Measurements from ENCODE around the gene FBXO48.

FBXO48 gene

DNA sequence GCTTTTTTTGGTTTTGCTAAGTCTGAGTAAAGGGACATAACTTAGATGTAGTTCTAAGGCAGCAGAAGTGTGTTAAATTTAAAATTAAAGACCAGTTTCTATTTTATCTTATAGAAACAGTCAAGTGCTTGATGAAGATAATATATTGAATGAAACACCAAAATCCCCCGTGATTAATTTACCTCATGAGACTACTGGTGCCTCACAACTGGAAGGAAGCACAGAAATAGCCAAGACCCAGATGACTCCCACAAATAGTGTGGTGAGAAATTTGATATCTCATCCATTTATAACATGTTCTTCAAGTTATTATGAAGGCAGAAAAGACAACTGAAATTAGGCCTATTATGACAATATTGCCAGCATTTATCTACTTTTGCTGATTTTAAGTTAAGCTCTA lies 45.9 kb upstream of the FBXO48 start:
- Histone ChIP-seq H3K4me2 (ENCODE audit: low read length) (no peak overlapping the region), H3K4me1 (ENCODE audit: insufficient read depth, low read length, severe bottlenecking) (no peaks in the 10 kb centered on the region)

DNA sequence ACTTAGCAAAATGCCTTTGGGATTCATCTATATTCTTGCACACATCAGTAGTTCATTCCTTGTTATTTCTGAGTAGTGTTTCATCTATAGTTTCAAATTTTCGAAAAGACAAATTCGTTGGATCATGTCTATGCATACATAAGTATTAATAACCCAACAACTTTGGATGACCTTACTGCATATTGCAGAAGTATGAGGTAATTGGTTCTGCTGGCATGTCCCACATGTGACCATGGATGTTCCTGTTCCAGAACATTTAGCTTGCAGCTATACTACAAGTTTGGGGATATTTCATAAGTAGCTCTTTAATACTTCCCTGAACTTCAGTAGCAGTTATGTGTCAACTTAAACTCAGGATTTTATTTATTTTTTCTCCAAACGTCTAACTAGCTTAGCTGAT lies 45.2 kb upstream of the FBXO48 start:
- Histone ChIP-seq H3F3A (ENCODE audit: insufficient read depth, low read length) (no peaks in the 10 kb centered on the region), H3K27me3 (ENCODE audit: insufficient read depth, low read length) (no peaks in the 10 kb centered on the region), H3K9me2 (ENCODE audit: low read depth, low read length) (no peaks in the 10 kb centered on the region), H3K4me1 (ENCODE audit: insufficient read depth, low read length, severe bottlenecking) (no peaks in the 10 kb centered on the region), H4K20me1 (ENCODE audit: insufficient read depth, low read length) (no peaks in the 10 kb centered on the region), H3K4me2 (ENCODE audit: low read length) (no peak overlapping the region), H2AFZ (ENCODE audit: low read length) (no peak overlapping the region), H3K79me2 (ENCODE audit: insufficient read depth, low read length) (no peaks in the 10 kb centered on the region), H3K9me3 (ENCODE audit: low read length) (peaks cover 5% of the 10 kb centered on the region; the same call in 1 of the 2 replicates), H3K9ac (ENCODE audit: low read length) (no peak overlapping the region), H3K4me3 (ENCODE audit: low read depth, low read length, poor library complexity, severe bottlenecking) (no peak overlapping the region), H3K36me3 (ENCODE audit: insufficient read depth, low read length) (no peaks in the 10 kb centered on the region), H3K27ac (ENCODE audit: low read depth, low read length, poor library complexity, severe bottlenecking) (no peak overlapping the region)
- TF ChIP-seq EZH2 (IDR thresholded peaks at IDR 0.05; ENCODE audit: borderline replicate concordance, low read length) = no peak
- TF ChIP-seq, protein P1, sequence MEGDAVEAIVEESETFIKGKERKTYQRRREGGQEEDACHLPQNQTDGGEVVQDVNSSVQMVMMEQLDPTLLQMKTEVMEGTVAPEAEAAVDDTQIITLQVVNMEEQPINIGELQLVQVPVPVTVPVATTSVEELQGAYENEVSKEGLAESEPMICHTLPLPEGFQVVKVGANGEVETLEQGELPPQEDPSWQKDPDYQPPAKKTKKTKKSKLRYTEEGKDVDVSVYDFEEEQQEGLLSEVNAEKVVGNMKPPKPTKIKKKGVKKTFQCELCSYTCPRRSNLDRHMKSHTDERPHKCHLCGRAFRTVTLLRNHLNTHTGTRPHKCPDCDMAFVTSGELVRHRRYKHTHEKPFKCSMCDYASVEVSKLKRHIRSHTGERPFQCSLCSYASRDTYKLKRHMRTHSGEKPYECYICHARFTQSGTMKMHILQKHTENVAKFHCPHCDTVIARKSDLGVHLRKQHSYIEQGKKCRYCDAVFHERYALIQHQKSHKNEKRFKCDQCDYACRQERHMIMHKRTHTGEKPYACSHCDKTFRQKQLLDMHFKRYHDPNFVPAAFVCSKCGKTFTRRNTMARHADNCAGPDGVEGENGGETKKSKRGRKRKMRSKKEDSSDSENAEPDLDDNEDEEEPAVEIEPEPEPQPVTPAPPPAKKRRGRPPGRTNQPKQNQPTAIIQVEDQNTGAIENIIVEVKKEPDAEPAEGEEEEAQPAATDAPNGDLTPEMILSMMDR (IDR thresholded peaks at IDR 0.05; ENCODE audit: low read length) = no peak

More for the DNA sequence above, 45.9 kb upstream of the FBXO48 start:
- Histone ChIP-seq H3K36me3 (ENCODE audit: insufficient read depth, low read length) (no peaks in the 10 kb centered on the region), H2AFZ (ENCODE audit: low read length) (no peak overlapping the region), H4K20me1 (ENCODE audit: insufficient read depth, low read length) (no peaks in the 10 kb centered on the region), H3F3A (ENCODE audit: insufficient read depth, low read length) (no peaks in the 10 kb centered on the region), H3K27me3 (ENCODE audit: insufficient read depth, low read length) (no peaks in the 10 kb centered on the region), H3K9me3 (ENCODE audit: low read length) (peaks cover 5% of the 10 kb centered on the region; the same call in 1 of the 2 replicates), H3K9ac (ENCODE audit: low read length) (no peak overlapping the region), H3K27ac (ENCODE audit: low read depth, low read length, poor library complexity, severe bottlenecking) (no peak overlapping the region), H3K79me2 (ENCODE audit: insufficient read depth, low read length) (no peaks in the 10 kb centered on the region), H3K4me3 (ENCODE audit: low read depth, low read length, poor library complexity, severe bottlenecking) (no peak overlapping the region), H3K9me2 (ENCODE audit: low read depth, low read length) (no peaks in the 10 kb centered on the region)
- TF ChIP-seq EZH2 (IDR thresholded peaks at IDR 0.05; ENCODE audit: borderline replicate concordance, low read length) = no peak
- TF ChIP-seq, protein P1 (IDR thresholded peaks at IDR 0.05; ENCODE audit: low read length) = no peak

DNA sequence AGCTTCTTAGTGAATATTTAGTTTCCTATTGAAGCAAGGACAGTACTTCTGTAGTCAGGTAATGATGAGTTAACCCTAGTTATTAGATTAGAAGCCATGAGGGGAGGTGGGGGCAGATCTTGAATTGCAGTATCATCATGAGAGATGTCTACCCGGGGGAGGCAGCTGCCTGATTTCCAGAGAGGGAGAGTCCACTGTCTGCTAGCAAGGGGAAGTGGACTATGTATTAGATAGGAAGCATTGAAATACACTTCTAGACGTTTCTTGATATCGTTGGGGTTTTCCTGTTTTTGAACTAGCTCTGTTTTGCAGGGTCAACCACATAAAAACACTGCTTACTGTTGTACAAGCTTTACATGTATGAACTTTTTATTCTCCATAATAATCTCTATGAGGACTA lies 39.1 kb upstream of the FBXO48 start:
- H3K4me3 ChIP-seq (ENCODE audit: low read depth, low read length, poor library complexity, severe bottlenecking) = no peak overlapping the region
- H3K27ac ChIP-seq (ENCODE audit: low read depth, low read length, poor library complexity, severe bottlenecking) = no peak overlapping the region
- H3K79me2 ChIP-seq (ENCODE audit: insufficient read depth, low read length) = no peaks in the 10 kb centered on the region
- no peaks in the 10 kb centered on the region for H3K36me3 ChIP-seq (ENCODE audit: insufficient read depth, low read length)
- no peaks in the 10 kb centered on the region for H3K9me2 ChIP-seq (ENCODE audit: low read depth, low read length)
- H3F3A ChIP-seq (ENCODE audit: insufficient read depth, low read length) = no peaks in the 10 kb centered on the region
- H2AFZ ChIP-seq (ENCODE audit: low read length) = no peak overlapping the region
- H3K4me1 ChIP-seq (ENCODE audit: insufficient read depth, low read length, severe bottlenecking) = no peaks in the 10 kb centered on the region
- no peaks in the 10 kb centered on the region for H4K20me1 ChIP-seq (ENCODE audit: insufficient read depth, low read length)
- peaks cover 5% of the 10 kb centered on the region; the same call in 1 of the 2 replicates for H3K9me3 ChIP-seq (ENCODE audit: low read length)
- no peak overlapping the region for H3K4me2 ChIP-seq (ENCODE audit: low read length)
- TF ChIP-seq EZH2 (IDR thresholded peaks at IDR 0.05; ENCODE audit: borderline replicate concordance, low read length) = no peak
- TF ChIP-seq, protein P1 (IDR thresholded peaks at IDR 0.05; ENCODE audit: low read length) = no peak
- H3K27me3 ChIP-seq (ENCODE audit: insufficient read depth, low read length) = no peaks in the 10 kb centered on the region
- H3K9ac ChIP-seq (ENCODE audit: low read length) = no peak overlapping the region
